Measurements from ENCODE around the gene GAGE13. TPM values are rescaled to one million over a fixed set of nuclear protein-coding genes. Genes with fewer than 3 reads are reported as not detected.

GAGE13 gene
- total and polyA plus RNA-seq, 2 of the 8 experiments (the other 6 are each of a cell fraction or from before 2014, with no cell fraction given), result not detected

- Histone ChIP-seq H2BK12ac (ENCODE audit: low read depth, low read length) (peak overlapping the region; percentile 84; the same call in 1 of the 2 replicates), H3K9ac (replicated peaks in 1 of 4; ENCODE audit: extremely low read depth in 1 of 4, low read depth in 3 of 4, low read length in 3 of 4) (peak overlapping the region in 1 of 4 experiments; percentile 51; a peak in 1 of 7 replicates), H3K27me3 (replicated peaks in 1 of 4; ENCODE audit: control insufficient read depth in 3 of 4, extremely low read depth in 1 of 4, insufficient read depth in 3 of 4, low read length in 3 of 4) (no peaks in the 10 kb centered on the region), H4K20me1 (replicated peaks in 1 of 2; ENCODE audit: control insufficient read depth in 1 of 2, insufficient read depth in 2 of 2, low read length in 2 of 2) (no peaks in the 10 kb centered on the region), H2AFZ (ENCODE audit: low read length) (no peak overlapping the region), H2BK120ac (replicated peaks; ENCODE audit: low read depth, low read length) (peak overlapping the region; percentile 72), H3K18ac (ENCODE audit: extremely low read depth, low read length) (peak overlapping the region; percentile 68; the same call in 1 of the 2 replicates), H4K91ac (replicated peaks; ENCODE audit: insufficient read length, low read length) (peak overlapping the region; percentile 96), H4K8ac (ENCODE audit: extremely low read depth, insufficient read depth, low read length) (peak overlapping the region; percentile 51), H2BK5ac (ENCODE audit: low read depth, low read length) (peak overlapping the region; percentile 81; the same call in 1 of the 2 replicates), H3K4ac (replicated peaks; ENCODE audit: insufficient read length, low read depth, low read length) (no peak overlapping the region), H3K4me3 (ENCODE audit: extremely low read depth in 1 of 4, insufficient read depth in 2 of 4, low read depth in 3 of 4, low read length in 4 of 4) (peak overlapping the region in 2 of 4 experiments; percentile 21 to 52; a peak in 2 of 8 replicates), H4K5ac (ENCODE audit: insufficient read length, low read depth, low read length) (peak overlapping the region; percentile 95), H3K79me1 (ENCODE audit: low read depth, low read length) (no peaks in the 10 kb centered on the region), H3K56ac (replicated peaks; ENCODE audit: insufficient read length, low read depth, low read length) (no peak overlapping the region), H3K23ac (ENCODE audit: insufficient read length) (no peak overlapping the region), H2BK20ac (ENCODE audit: low read length) (peak overlapping the region; percentile 61; the same call in 1 of the 2 replicates), H2BK15ac (ENCODE audit: low read length) (0 out of 2 replicates have a peak overlapping the region, but pooled peaks have one; percentile 16), H3K14ac (ENCODE audit: insufficient read length) (peak overlapping the region; percentile 80), H3K4me1 (replicated peaks in 1 of 4; ENCODE audit: control insufficient read depth in 3 of 4, insufficient read depth in 4 of 4, low read length in 3 of 4) (peaks cover 4 to 22% (median 13%) of the 10 kb centered on the region in 4 experiments), H3K9me3 (ENCODE audit: insufficient read depth in 2 of 2, low read depth in 1 of 2, low read length in 1 of 2) (no peaks in the 10 kb centered on the region), H3K79me2 (ENCODE audit: control insufficient read depth in 1 of 2, insufficient read depth in 2 of 2, low read length in 2 of 2) (no peaks in the 10 kb centered on the region), H3K4me2 (ENCODE audit: insufficient read depth in 1 of 2, low read depth in 2 of 2, low read length in 2 of 2) (peak overlapping the region; percentile 66 to 80), H3K36me3 (ENCODE audit: control insufficient read depth in 2 of 4, insufficient read depth in 4 of 4, low read length in 3 of 4) (no peaks in the 10 kb centered on the region), H2AK5ac (ENCODE audit: low read depth, low read length) (no peak overlapping the region), H3K27ac (ENCODE audit: low read depth, low read length) (peak overlapping the region; percentile 86), H3K23me2 (ENCODE audit: low read depth, low read length) (no peaks in the 10 kb centered on the region; the same call in 1 of the 2 replicates)
- ChIA-PET CTCF (ENCODE audit: partially characterized antibody) (interaction anchor here (1.7 kb wide), 1 partner anchor 17 kb away, joined by 5 read pairs; no protein-coding TSS in a partner anchor), POLR2A (ENCODE audit: partially characterized antibody) (interaction anchor here (2.0 kb wide), 1 partner anchor 40 kb away, joined by 5 read pairs; no protein-coding TSS in a partner anchor)
- no peak for DNase-seq (ENCODE audit: low read depth in 1 of 2, low spot score in 2 of 2)
- FAIRE-seq, result no peak
- WGBS, 2 experiments (ENCODE audit: extremely low coverage in 1 of 2, insufficient coverage in 1 of 2, insufficient read length in 1 of 2, insufficient replicate concordance in 2 of 2, low coverage in 1 of 2, low lambda C conversion rate in 2 of 2, missing lambda C conversion rate in 1 of 2), result 68% methylated on average over 10 of the region's 15 CpGs; no CpG with 5 or more reads in 1 of the 2 experiments
- TF ChIP-seq CREB1 (IDR thresholded peaks at IDR 0.05), result no peak
- TF ChIP-seq EP300 (IDR thresholded peaks at IDR 0.05; ENCODE audit: borderline replicate concordance in 1 of 2, low read depth in 2 of 2, low read length in 2 of 2), result no peak
- TF ChIP-seq TCF12 (IDR thresholded peaks at IDR 0.05; ENCODE audit: low read depth, low read length), result no peak
- TF ChIP-seq ATF3 (IDR thresholded peaks at IDR 0.05; ENCODE audit: insufficient read depth, low read depth, low read length), result no peak
- no peak for TF ChIP-seq HDAC6 (IDR thresholded peaks at IDR 0.05; ENCODE audit: low read depth, low read length)
- no peak for TF ChIP-seq MAFK (IDR thresholded peaks at IDR 0.05; ENCODE audit: low read depth, low read length)
- no peak for TF ChIP-seq KDM1A (IDR thresholded peaks at IDR 0.05; ENCODE audit: borderline replicate concordance, low read length)
- TF ChIP-seq CTCF (IDR thresholded peaks at IDR 0.05; ENCODE audit: control extremely low read depth in 1 of 3, insufficient read depth in 1 of 3, low read depth in 1 of 3, low read length in 3 of 3), result no peak
Measured at GRCh38 chrX:49308604-49309269, 22.6 kb upstream of the GAGE13 start.
